Neural cell (in vitro differentiated cells): ENCODE measurements around the gene THG1L. TPM values are rescaled to one million over a fixed set of nuclear protein-coding genes. Genes with fewer than 3 reads are reported as not detected.
A peak's percentile ranks its signal among the peaks of the same experiment; 100 is the strongest.

Source experiments
- H2AFZ ChIP-seq: fragments of 200-600, 300-800 bp; sonication (generic), shearing (Covaris generic); 2 replicates; pipeline ENCODE4 v1.6.0; 2014; ENCODE audit warnings: low read depth, mild to moderate bottlenecking, antibody characterized with exemption, low read length, moderate library complexity
- H3F3A ChIP-seq: fragments of 200-600 bp; shearing (Covaris generic); 2 replicates; pipeline ENCODE4 v1.6.1; 2016; ENCODE audit warnings: mild to moderate bottlenecking, moderate library complexity, mixed read lengths, antibody characterized with exemption, low read length; ENCODE audit not compliant: insufficient read depth, poor library complexity, severe bottlenecking
- H3K27ac ChIP-seq: fragments of 200-600, 300-800 bp; sonication (generic), shearing (Covaris generic); 2 replicates; pipeline ENCODE4 v1.5.1; 2014; ENCODE audit warnings: mild to moderate bottlenecking, low read length, moderate library complexity
- H3K27me3 ChIP-seq: fragments of 300-800, 200-600 bp; sonication (generic), shearing (Covaris generic); 2 replicates; pipeline ENCODE4 v1.6.0; 2014; ENCODE audit warnings: mild to moderate bottlenecking, low read depth, low read length, moderate library complexity; ENCODE audit not compliant: insufficient read depth
- H3K36me3 ChIP-seq: fragments of 300-800, 200-600 bp; sonication (generic), shearing (Covaris generic); 2 replicates; pipeline ENCODE4 v1.5.1; 2014; ENCODE audit warnings: mild to moderate bottlenecking, antibody characterized with exemption, low read length, moderate library complexity; ENCODE audit not compliant: insufficient read depth
- H3K4me2 ChIP-seq: fragments of 300-800, 200-600 bp; sonication (generic), shearing (Covaris generic); 2 replicates; pipeline ENCODE4 v1.6.0; 2014; ENCODE audit warnings: mild to moderate bottlenecking, low read length
- H3K4me3 ChIP-seq: fragments of 300-800, 200-600 bp; sonication (generic), shearing (Covaris generic); 2 replicates; pipeline ENCODE4 v1.5.1; 2014; ENCODE audit warnings: mild to moderate bottlenecking, low read length, moderate library complexity
- H3K79me2 ChIP-seq: fragments of 200-600 bp; shearing (Covaris generic); replicated peaks from 2 replicates; pipeline ENCODE4 v1.6.0; 2014; ENCODE audit warnings: mild to moderate bottlenecking, low read length, moderate library complexity; ENCODE audit not compliant: insufficient read depth
- H3K9ac ChIP-seq: fragments of 300-800, 200-600 bp; sonication (generic), shearing (Covaris generic); 2 replicates; pipeline ENCODE4 v1.6.1; 2016; ENCODE audit warnings: mild to moderate bottlenecking, low read length, mixed read lengths
- H3K9me2 ChIP-seq: fragments of 200-600 bp; shearing (Covaris generic); 2 replicates; pipeline ENCODE4 v1.6.1; 2016; ENCODE audit warnings: mild to moderate bottlenecking, low read length, mixed read lengths; ENCODE audit not compliant: insufficient read depth
- H3K9me3 ChIP-seq: fragments of 200-600, 300-800 bp; sonication (generic), shearing (Covaris generic); 2 replicates; pipeline ENCODE4 v1.6.1; 2016; ENCODE audit warnings: mild to moderate bottlenecking, mixed run types, low read length, moderate library complexity, mixed read lengths
- H4K20me1 ChIP-seq: fragments of 200-600 bp; shearing (Covaris generic); 2 replicates; pipeline ENCODE4 v1.6.1; 2016; ENCODE audit warnings: mild to moderate bottlenecking, mixed run types; ENCODE audit not compliant: insufficient read depth
- EP300 ChIP-seq: fragments of 450-650 bp; conservative IDR thresholded peaks from 2 replicates; pipeline ENCODE4 v1.6.1; 2014; ENCODE audit warnings: antibody characterized with exemption, mild to moderate bottlenecking, moderate library complexity; ENCODE audit not compliant: poor library complexity, severe bottlenecking
- EZH2 ChIP-seq: fragments of 200-600, 300-800 bp; shearing (Covaris generic), sonication (generic); IDR thresholded peaks from 2 replicates; pipeline ENCODE4 v1.6.1; 2014; ENCODE audit warnings: antibody characterized with exemption, low read length, borderline replicate concordance, mild to moderate bottlenecking; ENCODE audit not compliant: insufficient read depth, poor library complexity, severe bottlenecking
- MXI1 ChIP-seq: fragments of 450-650 bp; conservative IDR thresholded peaks from 2 replicates; pipeline ENCODE4 v1.6.1; 2014; ENCODE audit warnings: antibody characterized with exemption, mild to moderate bottlenecking; ENCODE audit not compliant: poor library complexity, severe bottlenecking
- POLR2AphosphoS5 ChIP-seq: IDR thresholded peaks from 2 replicates; pipeline ENCODE4 v1.6.1; 2012
- RAD21 ChIP-seq: fragments of 450-650 bp; conservative IDR thresholded peaks from 2 replicates; pipeline ENCODE4 v1.6.1; 2014; ENCODE audit warnings: antibody characterized with exemption, mild to moderate bottlenecking, moderate library complexity
- SMC3 ChIP-seq: fragments of 450-650 bp; conservative IDR thresholded peaks from 2 replicates; pipeline ENCODE4 v1.6.1; 2014; ENCODE audit warnings: antibody characterized with exemption, mild to moderate bottlenecking, moderate library complexity; ENCODE audit not compliant: poor library complexity
- TAF1 ChIP-seq: IDR thresholded peaks from 2 replicates; pipeline ENCODE4 v1.6.1; 2012; ENCODE audit warnings: low read depth
- polyA plus RNA-seq: library from polyadenylated mRNA; depleted of rRNA; stranded (reverse); fragments of >200 nt; gene quantifications from 2 replicates; pipeline ENCODE4 v1.2.3, GENCODE V29; 2014
- TF ChIP-seq, protein P1 (sequence below): IDR thresholded peaks from 2 replicates; pipeline ENCODE4 v1.6.1; 2012; ENCODE audit warnings: borderline replicate concordance
- TF ChIP-seq, protein P2 (sequence below): fragments of 450-650 bp; IDR thresholded peaks from 2 replicates; pipeline ENCODE4 v1.5.1; 2014; ENCODE audit warnings: antibody characterized with exemption, mild to moderate bottlenecking, moderate library complexity; ENCODE audit not compliant: poor library complexity, severe bottlenecking

The THG1L gene
- polyA plus RNA-seq, 1 donor from 2014 or later: 11.9 TPM

DNA sequence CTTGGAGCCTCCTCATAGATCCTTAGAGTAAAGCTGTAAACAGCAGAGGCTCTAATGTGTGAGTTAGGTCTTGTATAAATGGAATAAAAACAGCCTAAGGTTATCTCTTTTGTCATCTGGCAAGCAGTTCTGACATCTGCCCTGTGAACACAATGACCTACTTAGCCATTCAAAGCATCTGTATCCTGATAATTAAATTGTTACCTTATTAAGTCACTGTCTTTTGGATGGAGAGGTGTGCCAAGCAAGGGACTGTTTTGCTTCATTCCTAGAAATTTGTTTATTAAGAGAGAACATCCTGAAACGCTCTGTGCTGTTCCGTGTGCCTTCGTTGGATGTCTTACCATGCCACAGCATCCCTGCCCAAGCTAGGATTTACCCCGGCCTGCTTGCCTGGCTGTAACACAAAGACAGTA lies 13.8 kb downstream of the THG1L start:
- H3K9ac ChIP-seq: peak overlapping the region; percentile 76
- peak overlapping the region; percentile 85 for H3K4me3 ChIP-seq
- peaks cover 13% of the 10 kb centered on the region for H3K79me2 ChIP-seq
- no peaks in the 10 kb centered on the region for H3F3A ChIP-seq
- H3K9me2 ChIP-seq: no peaks in the 10 kb centered on the region
- H2AFZ ChIP-seq: no peak overlapping the region
- H4K20me1 ChIP-seq: no peaks in the 10 kb centered on the region
- peak overlapping the region; percentile 24 for H3K27ac ChIP-seq
- H3K36me3 ChIP-seq: no peaks in the 10 kb centered on the region
- H3K9me3 ChIP-seq: no peaks in the 10 kb centered on the region
- TF ChIP-seq EZH2: no peak
- TF ChIP-seq, protein P1, sequence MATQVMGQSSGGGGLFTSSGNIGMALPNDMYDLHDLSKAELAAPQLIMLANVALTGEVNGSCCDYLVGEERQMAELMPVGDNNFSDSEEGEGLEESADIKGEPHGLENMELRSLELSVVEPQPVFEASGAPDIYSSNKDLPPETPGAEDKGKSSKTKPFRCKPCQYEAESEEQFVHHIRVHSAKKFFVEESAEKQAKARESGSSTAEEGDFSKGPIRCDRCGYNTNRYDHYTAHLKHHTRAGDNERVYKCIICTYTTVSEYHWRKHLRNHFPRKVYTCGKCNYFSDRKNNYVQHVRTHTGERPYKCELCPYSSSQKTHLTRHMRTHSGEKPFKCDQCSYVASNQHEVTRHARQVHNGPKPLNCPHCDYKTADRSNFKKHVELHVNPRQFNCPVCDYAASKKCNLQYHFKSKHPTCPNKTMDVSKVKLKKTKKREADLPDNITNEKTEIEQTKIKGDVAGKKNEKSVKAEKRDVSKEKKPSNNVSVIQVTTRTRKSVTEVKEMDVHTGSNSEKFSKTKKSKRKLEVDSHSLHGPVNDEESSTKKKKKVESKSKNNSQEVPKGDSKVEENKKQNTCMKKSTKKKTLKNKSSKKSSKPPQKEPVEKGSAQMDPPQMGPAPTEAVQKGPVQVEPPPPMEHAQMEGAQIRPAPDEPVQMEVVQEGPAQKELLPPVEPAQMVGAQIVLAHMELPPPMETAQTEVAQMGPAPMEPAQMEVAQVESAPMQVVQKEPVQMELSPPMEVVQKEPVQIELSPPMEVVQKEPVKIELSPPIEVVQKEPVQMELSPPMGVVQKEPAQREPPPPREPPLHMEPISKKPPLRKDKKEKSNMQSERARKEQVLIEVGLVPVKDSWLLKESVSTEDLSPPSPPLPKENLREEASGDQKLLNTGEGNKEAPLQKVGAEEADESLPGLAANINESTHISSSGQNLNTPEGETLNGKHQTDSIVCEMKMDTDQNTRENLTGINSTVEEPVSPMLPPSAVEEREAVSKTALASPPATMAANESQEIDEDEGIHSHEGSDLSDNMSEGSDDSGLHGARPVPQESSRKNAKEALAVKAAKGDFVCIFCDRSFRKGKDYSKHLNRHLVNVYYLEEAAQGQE: no peak
- TF ChIP-seq RAD21: no peak
- TF ChIP-seq POLR2AphosphoS5: no peak
- TF ChIP-seq, protein P2, sequence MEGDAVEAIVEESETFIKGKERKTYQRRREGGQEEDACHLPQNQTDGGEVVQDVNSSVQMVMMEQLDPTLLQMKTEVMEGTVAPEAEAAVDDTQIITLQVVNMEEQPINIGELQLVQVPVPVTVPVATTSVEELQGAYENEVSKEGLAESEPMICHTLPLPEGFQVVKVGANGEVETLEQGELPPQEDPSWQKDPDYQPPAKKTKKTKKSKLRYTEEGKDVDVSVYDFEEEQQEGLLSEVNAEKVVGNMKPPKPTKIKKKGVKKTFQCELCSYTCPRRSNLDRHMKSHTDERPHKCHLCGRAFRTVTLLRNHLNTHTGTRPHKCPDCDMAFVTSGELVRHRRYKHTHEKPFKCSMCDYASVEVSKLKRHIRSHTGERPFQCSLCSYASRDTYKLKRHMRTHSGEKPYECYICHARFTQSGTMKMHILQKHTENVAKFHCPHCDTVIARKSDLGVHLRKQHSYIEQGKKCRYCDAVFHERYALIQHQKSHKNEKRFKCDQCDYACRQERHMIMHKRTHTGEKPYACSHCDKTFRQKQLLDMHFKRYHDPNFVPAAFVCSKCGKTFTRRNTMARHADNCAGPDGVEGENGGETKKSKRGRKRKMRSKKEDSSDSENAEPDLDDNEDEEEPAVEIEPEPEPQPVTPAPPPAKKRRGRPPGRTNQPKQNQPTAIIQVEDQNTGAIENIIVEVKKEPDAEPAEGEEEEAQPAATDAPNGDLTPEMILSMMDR: no peak
- TF ChIP-seq MXI1: no peak
- no peak for TF ChIP-seq EP300
- TF ChIP-seq SMC3: no peak
- TF ChIP-seq TAF1: no peak
- no peaks in the 10 kb centered on the region for H3K27me3 ChIP-seq
- H3K4me2 ChIP-seq: peak overlapping the region; percentile 90

DNA sequence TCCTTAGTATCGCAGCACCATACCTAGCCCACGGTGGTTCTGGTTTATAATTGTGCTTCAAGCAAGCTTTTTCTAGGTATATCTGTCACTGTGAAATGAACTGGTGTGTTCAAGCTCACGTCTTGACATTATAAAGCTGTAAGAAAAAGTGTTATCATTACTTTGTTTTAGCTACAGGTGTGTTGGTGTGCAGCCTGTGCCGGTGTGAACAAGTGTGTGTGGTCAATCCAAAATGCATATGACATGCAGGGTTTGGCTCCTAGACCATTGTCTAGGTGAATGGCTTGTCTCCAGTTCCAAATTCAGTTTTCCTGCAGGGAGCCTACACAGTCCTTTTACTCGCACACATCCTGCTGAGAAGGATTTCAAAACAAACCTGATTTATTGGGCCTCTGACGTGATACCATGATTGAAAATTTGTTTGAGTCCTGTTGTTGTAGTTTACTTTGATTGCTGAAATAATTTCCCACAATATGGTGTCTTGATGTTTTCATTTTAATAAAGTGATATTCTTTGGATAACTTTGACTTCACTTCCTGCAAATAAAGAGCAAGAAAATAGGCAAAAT lies 16.0 kb downstream of the THG1L start:
- Histone ChIP-seq H3K4me2 (no peak overlapping the region), H3K27me3 (no peaks in the 10 kb centered on the region), H2AFZ (no peak overlapping the region), H3K79me2 (peaks cover 13% of the 10 kb centered on the region), H3K4me3 (no peak overlapping the region), H3K9me2 (no peaks in the 10 kb centered on the region), H3K9me3 (no peaks in the 10 kb centered on the region), H3K36me3 (no peaks in the 10 kb centered on the region), H3F3A (no peaks in the 10 kb centered on the region), H3K9ac (no peak overlapping the region), H3K27ac (no peak overlapping the region), H4K20me1 (no peaks in the 10 kb centered on the region)
- TF ChIP-seq TAF1 (no peak), EP300 (no peak), EZH2 (no peak), POLR2AphosphoS5 (no peak), RAD21 (no peak), SMC3 (no peak), MXI1 (no peak)
- TF ChIP-seq, protein P1: no peak
- TF ChIP-seq, protein P2: no peak
